Stimulated activated CD8-positive, alpha-beta memory T cell treated with anti-CD3 and anti-CD28 coated beads, Interleukin-4, amount 100 ng/mL, for 1 hour (primary cell): ENCODE results near the gene EDEM2.
"Not testable (repeated sequence)": the region's sequence is repeated elsewhere in the genome, so short reads cannot be mapped to it uniquely, and the experiment has no call there.

Source experiments
- DNase-seq, 2 donors: peaks; one replicate each; pipeline ENCODE4 v3.0.0-alpha.2; 2020; ENCODE audit warnings: low read depth in 2 of 2, low spot score in 1 of 2

The EDEM2 gene

GRCh38 chr20:35171438-35171752, 24.3 kb upstream of the EDEM2 start:
- no peak for DNase-seq

GRCh38 chr20:35168701-35169409, 21.7 kb upstream of the EDEM2 start:
- not testable (repeated sequence) for DNase-seq

GRCh38 chr20:35167787-35168186, 20.7 kb upstream of the EDEM2 start:
- no peak for DNase-seq

GRCh38 chr20:35166242-35166830, 19.2 kb upstream of the EDEM2 start:
- no peak for DNase-seq

GRCh38 chr20:35165221-35166185, 18.4 kb upstream of the EDEM2 start:
- no peak for DNase-seq

GRCh38 chr20:35164531-35164930, 17.4 kb upstream of the EDEM2 start:
- not testable (repeated sequence) for DNase-seq

- not testable (repeated sequence) for DNase-seq
Measured at GRCh38 chr20:35160341-35160740, 13.2 kb upstream of the EDEM2 start.

- DNase-seq, result no peak
Measured at GRCh38 chr20:35156978-35157377, 9.8 kb upstream of the EDEM2 start.

GRCh38 chr20:35155936-35156335, 8.8 kb upstream of the EDEM2 start:
- DNase-seq, result no peak

GRCh38 chr20:35151736-35152135, 4.6 kb upstream of the EDEM2 start:
- no peak for DNase-seq

GRCh38 chr20:35150846-35151579, 3.9 kb upstream of the EDEM2 start:
- no peak for DNase-seq

GRCh38 chr20:35147575-35148071, 487 bp upstream of the EDEM2 start:
- not testable (repeated sequence) for DNase-seq

- DNase-seq, result no peak
Measured at GRCh38 chr20:35146299-35146919, 727 bp downstream of the EDEM2 start.

GRCh38 chr20:35145141-35145564, 2.0 kb downstream of the EDEM2 start:
- DNase-seq, result no peak

- no peak for DNase-seq
Measured at GRCh38 chr20:35144694-35145093, 2.4 kb downstream of the EDEM2 start.

- no peak for DNase-seq
Measured at GRCh38 chr20:35135867-35136586, 11.1 kb downstream of the EDEM2 start.

GRCh38 chr20:35134880-35135279, 12.3 kb downstream of the EDEM2 start:
- no peak for DNase-seq

- DNase-seq, result no peak
Measured at GRCh38 chr20:35134472-35134871, 12.7 kb downstream of the EDEM2 start.

- DNase-seq, result no peak
Measured at GRCh38 chr20:35133735-35134134, 13.4 kb downstream of the EDEM2 start.

GRCh38 chr20:35133031-35133430, 14.1 kb downstream of the EDEM2 start:
- DNase-seq, result no peak
